ENCODE measurements around the gene FBXL19. TPM values are rescaled to one million over a fixed set of nuclear protein-coding genes. Genes with fewer than 3 reads are reported as not detected.

FBXL19 gene
- total and polyA plus RNA-seq, 9 of the 15 experiments (the other 6 are each of a cell fraction or from before 2014, with no cell fraction given): 0.13 to 48.0 (median 13.5) TPM; not detected in 1

DNA sequence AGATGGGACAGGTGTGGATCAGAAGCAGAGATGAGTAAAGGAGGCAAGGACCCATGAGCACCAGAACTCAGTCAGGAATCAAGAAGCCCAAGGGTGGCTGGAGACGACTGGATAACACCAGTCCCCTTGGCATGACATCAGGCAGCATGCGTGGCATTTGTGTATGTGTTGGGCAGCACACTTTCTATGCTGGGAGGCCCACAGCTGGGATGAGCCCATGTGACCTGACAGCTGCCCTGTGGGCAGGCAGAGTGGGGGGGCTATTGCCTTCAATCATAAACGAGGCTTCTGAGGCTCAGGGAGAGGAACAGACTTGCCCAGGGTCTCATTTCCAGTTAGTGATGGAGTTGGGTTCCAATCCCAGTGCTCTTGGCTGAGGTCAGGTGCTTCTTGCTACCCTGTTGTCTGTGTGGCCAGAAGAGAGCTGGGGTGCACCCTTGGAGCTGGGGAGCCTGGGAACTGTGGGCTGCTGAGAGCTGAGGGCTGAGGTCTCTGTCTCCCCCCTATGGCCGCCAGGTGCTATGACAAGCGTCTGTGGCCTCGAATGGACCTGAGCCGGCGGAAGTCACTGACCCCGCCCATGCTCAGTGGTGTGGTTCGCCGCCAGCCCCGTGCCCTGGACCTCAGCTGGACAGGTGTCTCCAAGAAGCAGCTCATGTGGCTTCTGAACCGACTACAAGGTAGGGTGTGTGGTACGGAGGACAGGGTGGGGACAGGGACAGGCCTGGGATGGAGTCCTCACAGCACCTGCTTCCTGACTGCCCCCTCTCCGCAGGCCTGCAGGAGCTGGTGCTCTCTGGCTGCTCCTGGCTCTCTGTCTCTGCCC lies 18.4 kb downstream of the FBXL19 start (continued):
- TF ChIP-seq, protein P1, sequence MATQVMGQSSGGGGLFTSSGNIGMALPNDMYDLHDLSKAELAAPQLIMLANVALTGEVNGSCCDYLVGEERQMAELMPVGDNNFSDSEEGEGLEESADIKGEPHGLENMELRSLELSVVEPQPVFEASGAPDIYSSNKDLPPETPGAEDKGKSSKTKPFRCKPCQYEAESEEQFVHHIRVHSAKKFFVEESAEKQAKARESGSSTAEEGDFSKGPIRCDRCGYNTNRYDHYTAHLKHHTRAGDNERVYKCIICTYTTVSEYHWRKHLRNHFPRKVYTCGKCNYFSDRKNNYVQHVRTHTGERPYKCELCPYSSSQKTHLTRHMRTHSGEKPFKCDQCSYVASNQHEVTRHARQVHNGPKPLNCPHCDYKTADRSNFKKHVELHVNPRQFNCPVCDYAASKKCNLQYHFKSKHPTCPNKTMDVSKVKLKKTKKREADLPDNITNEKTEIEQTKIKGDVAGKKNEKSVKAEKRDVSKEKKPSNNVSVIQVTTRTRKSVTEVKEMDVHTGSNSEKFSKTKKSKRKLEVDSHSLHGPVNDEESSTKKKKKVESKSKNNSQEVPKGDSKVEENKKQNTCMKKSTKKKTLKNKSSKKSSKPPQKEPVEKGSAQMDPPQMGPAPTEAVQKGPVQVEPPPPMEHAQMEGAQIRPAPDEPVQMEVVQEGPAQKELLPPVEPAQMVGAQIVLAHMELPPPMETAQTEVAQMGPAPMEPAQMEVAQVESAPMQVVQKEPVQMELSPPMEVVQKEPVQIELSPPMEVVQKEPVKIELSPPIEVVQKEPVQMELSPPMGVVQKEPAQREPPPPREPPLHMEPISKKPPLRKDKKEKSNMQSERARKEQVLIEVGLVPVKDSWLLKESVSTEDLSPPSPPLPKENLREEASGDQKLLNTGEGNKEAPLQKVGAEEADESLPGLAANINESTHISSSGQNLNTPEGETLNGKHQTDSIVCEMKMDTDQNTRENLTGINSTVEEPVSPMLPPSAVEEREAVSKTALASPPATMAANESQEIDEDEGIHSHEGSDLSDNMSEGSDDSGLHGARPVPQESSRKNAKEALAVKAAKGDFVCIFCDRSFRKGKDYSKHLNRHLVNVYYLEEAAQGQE (IDR thresholded peaks at IDR 0.05; ENCODE audit: borderline replicate concordance): peak; percentile 60; the same call in 1 of the 2 replicates
- TF ChIP-seq, protein P1 (CRISPR knock-in tag; IDR thresholded peaks at IDR 0.05; ENCODE audit: low read depth): no peak
- TF ChIP-seq ELF4 (CRISPR knock-in tag; IDR thresholded peaks at IDR 0.05) (0 out of 2 replicates have a peak, but pooled peaks have one; percentile 20), TSC22D4 (tag; IDR thresholded peaks at IDR 0.05) (no peak), GABPA (tag; conservative IDR thresholded peaks at IDR 0.05; ENCODE audit: low read depth) (peak; percentile 35; the same call in 1 of the 2 replicates)
- TF ChIP-seq, protein P2, sequence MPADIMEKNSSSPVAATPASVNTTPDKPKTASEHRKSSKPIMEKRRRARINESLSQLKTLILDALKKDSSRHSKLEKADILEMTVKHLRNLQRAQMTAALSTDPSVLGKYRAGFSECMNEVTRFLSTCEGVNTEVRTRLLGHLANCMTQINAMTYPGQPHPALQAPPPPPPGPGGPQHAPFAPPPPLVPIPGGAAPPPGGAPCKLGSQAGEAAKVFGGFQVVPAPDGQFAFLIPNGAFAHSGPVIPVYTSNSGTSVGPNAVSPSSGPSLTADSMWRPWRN (IDR thresholded peaks at IDR 0.05; ENCODE audit: low read depth): no peak
- TF ChIP-seq, protein P3, sequence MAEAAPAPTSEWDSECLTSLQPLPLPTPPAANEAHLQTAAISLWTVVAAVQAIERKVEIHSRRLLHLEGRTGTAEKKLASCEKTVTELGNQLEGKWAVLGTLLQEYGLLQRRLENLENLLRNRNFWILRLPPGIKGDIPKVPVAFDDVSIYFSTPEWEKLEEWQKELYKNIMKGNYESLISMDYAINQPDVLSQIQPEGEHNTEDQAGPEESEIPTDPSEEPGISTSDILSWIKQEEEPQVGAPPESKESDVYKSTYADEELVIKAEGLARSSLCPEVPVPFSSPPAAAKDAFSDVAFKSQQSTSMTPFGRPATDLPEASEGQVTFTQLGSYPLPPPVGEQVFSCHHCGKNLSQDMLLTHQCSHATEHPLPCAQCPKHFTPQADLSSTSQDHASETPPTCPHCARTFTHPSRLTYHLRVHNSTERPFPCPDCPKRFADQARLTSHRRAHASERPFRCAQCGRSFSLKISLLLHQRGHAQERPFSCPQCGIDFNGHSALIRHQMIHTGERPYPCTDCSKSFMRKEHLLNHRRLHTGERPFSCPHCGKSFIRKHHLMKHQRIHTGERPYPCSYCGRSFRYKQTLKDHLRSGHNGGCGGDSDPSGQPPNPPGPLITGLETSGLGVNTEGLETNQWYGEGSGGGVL (CRISPR knock-in tag; IDR thresholded peaks at IDR 0.05): no peak

All from K562 (cell line).